Kidney glomerular epithelial cell (primary cell): ENCODE data around the gene ATP10D.
"Not testable (repeated sequence)": the region's sequence is repeated elsewhere in the genome, so short reads cannot be mapped to it uniquely, and the experiment has no call there.

Experiments
- DNase-seq: peaks from one replicate; lab custom pipeline; 2025; lab: John Stamatoyannopoulos, UW

Gene ATP10D

GRCh38 chr4:47535567-47536147, 50.6 kb downstream of the ATP10D start:
- DNase-seq: no peak

GRCh38 chr4:47536966-47537365, 51.9 kb downstream of the ATP10D start:
- DNase-seq: no peak

GRCh38 chr4:47538111-47538824, 53.2 kb downstream of the ATP10D start:
- DNase-seq: no peak

GRCh38 chr4:47538825-47539154, 53.7 kb downstream of the ATP10D start:
- DNase-seq: no peak

- not testable (repeated sequence) for DNase-seq
Measured at GRCh38 chr4:47542640-47543039, 57.6 kb downstream of the ATP10D start.

GRCh38 chr4:47543331-47543730, 58.3 kb downstream of the ATP10D start:
- DNase-seq: no peak

GRCh38 chr4:47550357-47550756, 65.3 kb downstream of the ATP10D start:
- not testable (repeated sequence) for DNase-seq

- DNase-seq: no peak
Measured at GRCh38 chr4:47550899-47551548, 65.9 kb downstream of the ATP10D start.

GRCh38 chr4:47551682-47552081, 66.6 kb downstream of the ATP10D start:
- no peak for DNase-seq

- DNase-seq: no peak
Measured at GRCh38 chr4:47553329-47554125, 68.5 kb downstream of the ATP10D start.

GRCh38 chr4:47555920-47556319, 70.8 kb downstream of the ATP10D start:
- DNase-seq: not testable (repeated sequence)

GRCh38 chr4:47557255-47557654, 72.2 kb downstream of the ATP10D start:
- no peak for DNase-seq

- DNase-seq: no peak
Measured at GRCh38 chr4:47560682-47561081, 75.6 kb downstream of the ATP10D start.

- no peak for DNase-seq
Measured at GRCh38 chr4:47561331-47561730, 76.3 kb downstream of the ATP10D start.

GRCh38 chr4:47562297-47562696, 77.2 kb downstream of the ATP10D start:
- DNase-seq: no peak

- no peak for DNase-seq
Measured at GRCh38 chr4:47566566-47566965, 81.5 kb downstream of the ATP10D start.

- no peak for DNase-seq
Measured at GRCh38 chr4:47566969-47567368, 81.9 kb downstream of the ATP10D start.

GRCh38 chr4:47567511-47567910, 82.4 kb downstream of the ATP10D start:
- DNase-seq: no peak

GRCh38 chr4:47570816-47571215, 85.7 kb downstream of the ATP10D start:
- DNase-seq: no peak

GRCh38 chr4:47572981-47573380, 87.9 kb downstream of the ATP10D start:
- no peak for DNase-seq

- no peak for DNase-seq
Measured at GRCh38 chr4:47577779-47578553, 92.9 kb downstream of the ATP10D start.

GRCh38 chr4:47579235-47579634, 94.2 kb downstream of the ATP10D start:
- DNase-seq: no peak
